HG03139 (cell line): Measurements from ENCODE around the gene SIRPD.
"Not testable (repeated sequence)": the region's sequence is repeated elsewhere in the genome, so short reads cannot be mapped to it uniquely, and the experiment has no call there.

Source experiments
- ATAC-seq: cut with Tn5 transposase; IDR thresholded peaks from one replicate; pipeline ENCODE4 v1.9.1; 2021; ENCODE audit not compliant: unreplicated experiment

SIRPD gene

DNA sequence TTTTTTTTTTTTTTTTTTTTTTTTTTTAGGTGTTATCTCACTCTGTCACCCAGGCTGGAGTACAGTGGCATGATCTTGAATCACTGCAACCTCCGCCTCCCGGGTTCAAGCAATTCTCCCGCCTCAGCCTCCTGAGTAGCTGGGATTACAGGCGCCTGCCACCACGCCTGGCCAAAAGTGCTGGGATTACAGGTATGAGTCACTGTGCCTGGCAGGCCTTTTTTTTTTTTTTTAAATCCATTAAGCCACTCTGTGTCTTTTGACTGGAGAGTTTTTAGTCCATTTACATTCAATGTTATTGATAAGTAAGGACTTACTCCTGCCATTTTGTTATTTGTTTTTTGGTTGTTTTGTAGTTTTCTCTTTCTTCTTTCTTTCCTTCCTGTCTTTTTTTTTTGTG lies 60.1 kb downstream of the SIRPD start:
- ATAC-seq = not testable (repeated sequence)

DNA sequence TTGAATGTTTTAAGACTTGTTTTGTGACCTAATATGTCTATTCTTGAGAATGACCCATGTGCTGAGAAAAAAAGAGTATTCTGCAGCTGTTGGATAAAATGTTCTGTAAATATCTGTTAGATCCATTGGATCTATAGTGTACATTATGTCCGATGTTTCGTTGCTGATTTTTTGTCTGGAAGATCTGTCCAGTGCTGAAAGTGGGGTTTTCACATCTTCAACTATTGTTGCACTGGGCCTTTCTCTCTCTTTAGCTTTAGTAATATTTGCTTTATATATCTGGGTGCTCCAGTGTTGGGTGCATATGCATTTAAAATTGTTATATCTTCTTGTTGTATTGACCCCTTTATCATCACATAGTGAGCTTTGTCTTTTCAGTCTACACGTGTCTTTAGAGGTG lies 60.6 kb downstream of the SIRPD start:
- ATAC-seq = no peak

DNA sequence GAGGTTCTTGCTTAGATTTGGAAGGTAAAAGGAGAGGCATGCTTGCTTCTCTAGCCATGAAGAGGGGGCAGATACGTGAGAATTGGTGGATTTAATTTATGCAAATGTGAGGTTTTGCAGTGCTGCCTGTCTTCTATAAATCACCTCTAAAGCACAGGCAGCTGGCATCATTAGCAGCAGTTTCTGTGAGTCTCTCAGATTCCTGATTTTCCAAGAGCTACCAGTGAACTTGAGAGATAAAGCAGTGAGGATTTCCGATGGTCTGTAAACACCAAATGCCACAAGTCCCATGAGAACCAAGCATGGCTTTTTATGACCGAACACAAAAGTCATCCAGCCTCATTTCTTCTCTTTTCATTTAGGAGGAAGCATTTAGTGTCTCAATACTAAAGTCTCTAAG lies 63.1 kb downstream of the SIRPD start:
- no peak for ATAC-seq

DNA sequence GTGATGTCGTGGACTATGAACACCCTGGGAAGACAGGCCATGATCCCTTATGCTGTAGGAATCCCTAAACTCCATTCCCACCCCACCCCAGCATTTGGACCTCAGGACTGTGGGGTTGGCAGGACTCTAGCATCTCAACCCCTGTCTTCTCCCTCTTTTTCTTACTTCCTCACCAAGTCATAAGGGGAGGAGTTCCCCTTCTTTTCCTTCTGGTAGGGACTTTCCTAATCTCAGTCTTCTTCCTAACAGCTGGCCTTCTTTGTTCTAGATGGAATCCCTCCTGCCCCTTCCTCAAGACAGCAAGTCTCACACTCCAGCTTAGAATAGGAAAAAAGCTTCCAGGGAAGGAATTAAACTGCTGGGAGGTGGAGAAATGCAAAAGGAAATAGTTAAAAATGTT lies 64.0 kb downstream of the SIRPD start:
- ATAC-seq = no peak

DNA sequence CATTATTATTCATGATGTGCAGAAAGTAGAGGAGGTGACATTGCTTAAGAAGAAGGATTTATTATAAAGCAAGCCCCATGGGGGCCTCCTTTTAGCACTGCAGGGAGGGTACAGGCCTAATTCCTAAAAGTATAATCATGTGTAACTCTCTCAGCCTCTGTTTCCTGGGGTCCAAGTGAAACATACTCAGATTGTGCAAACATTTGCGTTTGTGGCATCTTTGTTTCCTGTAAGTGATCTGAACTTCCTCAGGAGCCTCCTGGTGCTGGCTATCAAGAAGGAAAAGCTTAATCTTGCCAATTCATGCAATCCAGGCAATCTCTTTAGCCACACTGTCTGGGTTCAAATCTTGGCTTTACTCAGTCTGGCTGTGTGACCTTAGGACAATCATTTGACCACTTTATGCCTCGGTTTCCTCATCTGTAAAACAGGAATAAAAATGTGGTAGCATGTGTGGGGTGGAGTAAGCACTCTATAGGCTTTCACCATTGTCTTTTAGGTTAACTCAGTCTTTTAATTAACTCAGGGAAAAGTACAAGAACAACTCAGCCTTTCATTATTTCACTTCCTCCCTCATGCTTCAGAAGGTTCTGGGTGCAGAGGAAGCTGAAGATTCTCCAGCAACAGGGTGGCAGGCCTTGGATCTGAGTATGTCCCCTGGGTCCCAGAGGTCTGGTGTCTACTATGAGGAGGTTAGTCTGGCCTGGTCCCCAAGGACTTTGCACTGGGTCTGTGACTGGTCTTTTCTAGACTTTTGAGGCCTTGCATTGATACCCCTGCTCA lies 65.5 kb downstream of the SIRPD start:
- no peak for ATAC-seq

DNA sequence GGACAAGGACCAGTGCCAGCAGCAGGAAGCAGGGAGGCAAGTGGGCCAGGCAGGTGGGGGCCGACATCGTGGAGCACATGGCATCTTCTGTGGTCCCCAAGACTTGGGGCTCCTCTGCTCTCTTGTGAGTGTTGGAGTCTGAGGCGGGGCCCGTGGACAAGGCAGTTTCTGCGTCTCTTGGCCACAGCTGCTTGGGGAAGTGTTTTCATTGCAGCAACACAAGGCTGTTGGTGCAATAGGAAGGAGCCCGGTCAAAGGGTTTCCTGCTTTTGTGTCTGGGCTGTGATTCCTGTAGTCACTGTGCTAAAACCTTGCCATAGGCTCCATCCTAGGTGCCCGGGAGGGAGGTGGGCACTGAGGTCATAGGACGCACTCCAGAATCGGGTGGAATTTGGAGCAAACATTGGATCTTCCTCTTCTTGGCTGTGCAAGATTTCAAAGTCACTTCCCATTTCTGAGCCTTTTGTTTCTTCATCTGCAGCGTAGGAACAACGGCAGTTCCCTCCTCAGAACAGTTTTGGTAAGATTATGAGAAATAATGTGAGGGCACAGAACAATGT lies 66.1 kb downstream of the SIRPD start, which contains the start of gene SIRPB2:
TSS of gene SIRPB2 (minus strand) at position 140 of the 560 bp plus-strand sequence. CDS start at position 79, 61 bp downstream.
- ATAC-seq = no peak

DNA sequence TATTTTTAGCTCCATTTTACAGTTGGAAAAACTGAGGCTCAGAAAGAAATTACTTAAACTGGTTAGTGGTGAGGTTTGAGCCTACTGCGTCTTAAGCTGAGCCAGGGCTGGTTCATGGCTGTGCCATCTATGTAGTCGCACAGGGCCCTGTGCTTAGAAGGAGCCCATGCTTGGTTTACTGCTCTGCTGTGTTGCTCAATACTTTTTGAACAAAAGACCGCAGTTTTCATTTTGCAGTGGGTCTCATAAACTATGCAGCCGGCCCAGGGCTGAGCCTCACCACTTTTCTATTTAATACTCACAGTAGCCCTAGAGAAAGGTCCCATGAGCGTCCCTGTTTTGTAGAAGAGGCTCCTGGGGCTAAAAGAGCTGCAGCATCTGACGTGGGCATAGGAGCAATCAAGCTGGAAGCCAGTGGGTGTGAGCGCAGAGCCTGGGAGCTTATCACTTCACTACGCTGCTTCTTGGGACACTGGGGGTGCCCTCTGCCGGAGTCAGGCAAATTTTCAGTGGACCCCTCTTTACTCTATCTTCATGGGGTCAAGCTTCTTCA lies 66.8 kb downstream of the SIRPD start:
- ATAC-seq = no peak

DNA sequence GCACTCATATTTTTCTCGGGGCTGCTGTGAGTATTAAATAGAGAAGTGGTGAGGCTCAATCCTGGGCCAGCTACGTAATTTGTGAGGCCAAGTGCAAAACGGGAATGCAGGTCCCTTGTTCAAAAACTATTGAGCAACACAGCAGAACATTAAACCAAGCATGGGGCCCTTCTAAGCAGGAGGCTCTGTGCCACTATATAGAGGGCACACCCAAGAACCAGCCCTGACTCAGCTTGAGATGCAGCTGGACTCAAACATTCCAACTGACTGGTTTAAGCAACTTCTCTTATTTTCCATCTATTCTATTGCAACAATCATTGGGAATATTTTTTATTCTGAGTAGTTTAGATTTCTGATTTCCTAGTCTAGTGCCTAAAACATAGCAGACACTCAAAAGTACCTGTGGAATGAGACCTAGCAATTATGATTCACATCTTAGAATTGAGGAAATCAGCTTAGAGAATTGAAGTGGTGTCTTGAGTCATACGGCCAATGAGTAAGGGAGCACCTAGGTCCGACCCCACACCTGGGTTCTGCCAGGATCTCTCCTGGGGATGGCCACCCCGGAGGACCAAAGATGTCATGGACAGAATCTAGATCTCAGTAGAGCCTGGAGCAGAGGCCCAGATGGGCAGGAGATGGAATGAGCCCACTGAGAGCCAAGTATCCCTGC lies 67.6 kb downstream of the SIRPD start:
- ATAC-seq = no peak

DNA sequence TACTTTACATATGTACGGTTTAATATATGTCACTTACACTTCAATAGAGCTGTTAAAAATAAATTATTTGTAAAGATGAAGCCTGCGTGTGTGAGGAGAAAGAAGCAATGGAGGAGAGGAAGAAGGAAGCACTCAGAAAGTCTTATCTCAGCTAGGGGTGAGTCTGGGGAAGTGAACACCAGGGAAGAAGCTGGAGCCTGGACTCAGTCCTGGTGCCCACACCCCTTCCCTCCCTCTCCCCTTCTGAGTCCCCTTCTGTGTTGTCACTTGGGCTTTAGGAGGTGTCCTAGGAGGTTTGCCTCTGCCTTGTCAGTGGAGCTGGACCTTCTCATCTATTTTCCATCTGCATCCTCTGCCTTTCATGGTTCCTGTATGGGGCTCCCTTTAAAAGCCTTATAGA lies 68.2 kb downstream of the SIRPD start:
- ATAC-seq = no peak

DNA sequence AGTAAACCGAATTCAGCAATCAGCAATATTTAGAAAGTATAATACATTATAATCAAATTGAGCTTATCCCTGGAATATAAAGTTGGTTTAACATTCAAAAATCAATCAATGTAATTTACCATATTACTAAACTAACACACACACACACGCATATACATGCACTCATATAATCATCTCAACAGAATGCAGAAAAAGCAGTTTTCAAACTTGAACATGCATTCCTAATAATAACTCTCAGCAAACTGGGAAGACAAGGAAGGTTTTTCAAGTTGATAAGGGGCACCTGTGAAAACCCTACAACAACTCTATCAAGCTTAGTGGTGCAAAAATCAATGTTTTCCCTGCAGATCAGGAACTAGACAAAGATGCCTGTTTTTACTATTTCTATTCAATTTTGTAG lies 70.9 kb downstream of the SIRPD start:
- ATAC-seq = no peak

DNA sequence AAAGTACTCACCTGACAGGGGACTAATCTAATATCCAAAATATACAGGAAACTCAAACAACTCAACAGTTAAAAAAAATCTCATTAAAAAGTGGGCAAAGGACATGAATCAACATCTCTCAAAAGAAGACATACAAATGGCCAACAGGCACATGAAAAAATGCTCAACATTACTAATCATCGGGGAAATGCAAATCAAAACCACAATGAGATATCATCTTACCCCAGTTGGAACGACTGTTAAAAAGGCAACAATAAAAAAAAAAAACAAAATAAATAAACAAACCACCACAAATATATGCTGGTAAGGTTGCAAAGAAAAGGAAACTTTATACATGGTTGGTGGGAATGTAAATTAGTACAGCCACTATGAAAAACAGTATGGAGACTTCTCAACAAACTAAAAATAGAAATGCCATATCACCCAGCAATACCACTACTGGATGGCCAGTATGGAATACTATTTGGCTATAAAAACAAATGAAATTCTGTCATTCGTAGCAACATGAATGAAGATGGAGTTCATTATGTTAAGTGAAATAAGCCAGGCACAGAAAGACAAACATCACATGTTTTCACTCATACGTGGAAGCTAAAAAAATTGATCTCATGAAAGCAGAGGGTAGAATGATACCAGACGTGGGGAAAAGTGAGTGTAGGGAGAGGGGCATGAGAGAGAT lies 72.9 kb downstream of the SIRPD start:
- no peak for ATAC-seq
